HepG2 (cell line): Measurements from ENCODE around the gene SRGAP2B.
"Not testable (repeated sequence)": the region's sequence is repeated elsewhere in the genome, so short reads cannot be mapped to it uniquely, and the experiment has no call there.

Source experiments
- JUN ChIP-seq: sonication (generic); formaldehyde crosslinking; IDR thresholded peaks from 2 replicates; pipeline ENCODE4 v1.4.0; 2020; ENCODE audit warnings: mild to moderate bottlenecking, missing genetic modification reagents
- TBP ChIP-seq: sonication (generic); formaldehyde crosslinking; IDR thresholded peaks from 2 replicates; pipeline ENCODE4 v1.5.0; 2020; ENCODE audit warnings: missing genetic modification reagents
- YY1 ChIP-seq: IDR thresholded peaks from 2 replicates; pipeline ENCODE4 v1.6.1; 2011; ENCODE audit warnings: low read length, low read depth, moderate library complexity, mild to moderate bottlenecking; ENCODE audit not compliant: insufficient read depth, insufficient replicate concordance

- not testable (repeated sequence) for TF ChIP-seq TBP, YY1, JUN
Observed at GRCh38 chr1:145017725-145018124, 77.4 kb downstream of the SRGAP2B start.
